Parathyroid adenoma (tissue), 2 donors: ENCODE measurements around the gene SLC15A1.

Experiments used
- H2AFZ ChIP-seq: fragments of 300-600 bp; sonication (generic); one replicate; pipeline ENCODE4 v1.7.0; 2017; ENCODE audit warnings: antibody characterized with exemption, mild to moderate bottlenecking
- H3K27ac ChIP-seq: fragments of 300-600 bp; sonication (generic); one replicate; pipeline ENCODE4 v1.7.0; 2017
- H3K27me3 ChIP-seq: fragments of 300-600 bp; sonication (generic); one replicate; pipeline ENCODE4 v1.7.0; 2017; ENCODE audit warnings: low read length; ENCODE audit not compliant: control insufficient read depth, insufficient read depth
- H3K36me3 ChIP-seq: fragments of 300-600 bp; sonication (generic); one replicate; pipeline ENCODE4 v1.7.0; 2017; ENCODE audit warnings: low read length; ENCODE audit not compliant: control insufficient read depth, insufficient read depth
- H3K4me1 ChIP-seq: fragments of 300-600 bp; sonication (generic); one replicate; pipeline ENCODE4 v1.7.0; 2017; ENCODE audit warnings: control low read depth
- H3K4me2 ChIP-seq: fragments of 300-600 bp; sonication (generic); one replicate; pipeline ENCODE4 v1.7.0; 2017; ENCODE audit warnings: low read length
- H3K4me3 ChIP-seq: fragments of 300-600 bp; sonication (generic); one replicate; pipeline ENCODE4 v1.7.0; 2017; ENCODE audit warnings: low read depth, low read length
- H3K79me2 ChIP-seq: fragments of 300-600 bp; sonication (generic); one replicate; pipeline ENCODE4 v1.7.0; 2017; ENCODE audit warnings: control low read depth
- H3K9ac ChIP-seq: fragments of 300-600 bp; sonication (generic); one replicate; pipeline ENCODE4 v1.7.0; 2017; ENCODE audit warnings: mild to moderate bottlenecking
- H3K9me3 ChIP-seq: fragments of 300-600 bp; sonication (generic); one replicate; pipeline ENCODE4 v1.7.0; 2017; ENCODE audit warnings: low read length; ENCODE audit not compliant: control insufficient read depth
- CTCF ChIP-seq: fragments of 300-600 bp; sonication (generic); IDR thresholded peaks from one replicate; pipeline ENCODE4 v1.7.0; 2017; ENCODE audit warnings: antibody characterized with exemption, mild to moderate bottlenecking
- donor health status: primary hyperparathyroidism.

Gene SLC15A1

DNA sequence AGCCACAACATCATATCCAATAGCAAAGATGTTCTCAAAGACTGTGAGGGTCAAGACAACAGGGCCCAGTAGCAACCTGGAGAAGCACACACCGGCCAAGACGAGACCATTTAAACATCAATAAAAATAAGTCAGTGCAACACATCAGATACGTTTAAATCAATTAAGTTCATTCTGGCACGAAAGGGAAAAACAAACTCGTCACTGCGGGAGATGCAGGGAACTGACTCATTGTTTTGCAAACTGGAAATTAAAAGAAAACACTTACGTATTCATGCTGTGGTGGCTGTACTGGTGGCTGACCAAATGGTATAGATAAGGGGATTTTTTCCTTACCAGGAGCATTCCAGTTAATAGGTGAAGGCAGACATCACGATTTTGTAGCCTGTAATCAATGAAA lies 26.3 kb upstream of the SLC15A1 start:
- no peak for TF ChIP-seq CTCF
- H3K27ac ChIP-seq = no peak overlapping the region

DNA sequence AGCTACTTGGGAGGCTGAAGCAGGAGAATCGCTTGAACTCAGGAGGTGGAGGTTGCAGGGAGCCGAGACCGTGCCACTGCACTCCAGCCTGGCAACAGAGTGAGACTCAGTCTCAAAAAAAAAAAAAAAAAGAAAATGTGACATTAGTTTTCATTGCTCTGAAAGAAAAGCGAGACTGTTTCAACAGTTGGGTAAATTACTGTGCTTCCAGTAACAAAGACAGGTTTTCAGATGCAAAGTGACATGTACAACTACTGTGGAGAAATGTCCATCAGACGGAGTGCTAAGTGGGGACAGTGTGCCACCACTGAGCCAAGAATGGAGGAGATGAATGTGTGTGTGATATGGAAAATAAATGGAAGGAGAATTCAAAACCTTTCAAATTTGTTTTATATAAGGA lies 24.2 kb upstream of the SLC15A1 start:
- Histone ChIP-seq H3K9me3 (no peaks in the 10 kb centered on the region), H3K4me2 (no peak overlapping the region), H3K27me3 (no peaks in the 10 kb centered on the region), H2AFZ (no peak overlapping the region), H3K36me3 (no peaks in the 10 kb centered on the region), H3K9ac (no peak overlapping the region), H3K4me3 (no peak overlapping the region), H3K27ac (no peak overlapping the region), H3K4me1 (no peaks in the 10 kb centered on the region), H3K79me2 (no peaks in the 10 kb centered on the region)
- no peak for TF ChIP-seq CTCF

More for the DNA sequence above, 26.3 kb upstream of the SLC15A1 start:
- H3K36me3 ChIP-seq = no peaks in the 10 kb centered on the region
- H3K4me2 ChIP-seq = no peak overlapping the region
- H3K79me2 ChIP-seq = no peaks in the 10 kb centered on the region
- H3K9me3 ChIP-seq = no peaks in the 10 kb centered on the region
- no peak overlapping the region for H3K4me3 ChIP-seq
- no peaks in the 10 kb centered on the region for H3K27me3 ChIP-seq
- H3K9ac ChIP-seq = no peak overlapping the region
- no peaks in the 10 kb centered on the region for H3K4me1 ChIP-seq
- H2AFZ ChIP-seq = no peak overlapping the region

DNA sequence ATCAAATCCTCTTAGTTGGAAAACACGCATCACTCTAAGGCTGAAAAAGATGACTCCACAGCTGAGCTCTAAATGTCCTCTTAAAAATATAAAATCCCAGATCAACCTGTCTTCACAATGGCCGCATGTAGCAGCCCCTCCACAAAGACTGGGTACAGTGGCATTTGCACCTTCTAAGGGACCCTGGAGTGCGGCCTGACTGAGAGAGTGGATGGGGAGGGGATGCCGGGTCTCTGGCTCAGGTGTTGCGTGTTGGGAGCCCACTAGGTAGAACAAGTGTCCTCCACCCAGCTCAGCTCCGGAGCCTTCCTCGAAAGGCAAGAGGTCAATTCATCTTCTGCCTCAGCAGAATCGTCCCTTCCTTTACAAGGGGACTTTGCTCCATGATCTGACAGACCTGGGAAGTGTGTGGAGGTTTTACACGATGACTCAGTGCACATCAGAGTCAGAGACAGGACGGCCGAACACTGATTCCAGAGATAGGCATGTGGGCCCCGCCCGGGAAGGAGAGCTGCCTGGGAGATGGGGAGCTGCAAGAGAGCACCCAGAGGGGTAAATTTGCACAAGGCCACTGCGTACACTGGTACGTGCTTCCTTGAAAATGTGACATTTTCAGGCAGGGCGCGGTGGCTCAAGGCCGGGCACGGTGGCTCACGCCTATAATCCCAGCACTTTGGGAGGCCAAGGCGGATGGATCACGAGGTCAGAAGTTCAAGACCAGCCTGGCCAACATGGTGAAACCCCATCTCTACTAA lies 23.5 kb upstream of the SLC15A1 start:
- Histone ChIP-seq H2AFZ (no peak overlapping the region), H3K4me3 (no peak overlapping the region), H3K36me3 (no peaks in the 10 kb centered on the region), H3K79me2 (no peaks in the 10 kb centered on the region), H3K27me3 (no peaks in the 10 kb centered on the region), H3K27ac (no peak overlapping the region), H3K9ac (no peak overlapping the region), H3K4me2 (no peak overlapping the region), H3K9me3 (no peaks in the 10 kb centered on the region), H3K4me1 (no peaks in the 10 kb centered on the region)
- TF ChIP-seq CTCF = no peak

GRCh38 chr13:98775386-98775785 lies 22.9 kb upstream of the SLC15A1 start:
- no peaks in the 10 kb centered on the region for H3K79me2 ChIP-seq

More at GRCh38 chr13:98775386-98775785, 22.9 kb upstream of the SLC15A1 start:
- Histone ChIP-seq H3K27ac (no peak overlapping the region), H3K4me2 (no peak overlapping the region), H3K4me1 (no peaks in the 10 kb centered on the region), H3K36me3 (no peaks in the 10 kb centered on the region), H3K27me3 (no peaks in the 10 kb centered on the region), H3K9me3 (no peaks in the 10 kb centered on the region), H3K9ac (no peak overlapping the region), H3K4me3 (no peak overlapping the region), H2AFZ (no peak overlapping the region)
- no peak for TF ChIP-seq CTCF
